Inflammatory macrophage (primary cell): ENCODE measurements around the gene USPL1.

Experiments
- DNase-seq, 2 donors: peaks; one replicate each; pipeline ENCODE4 v3.0.0-alpha.2; 2020 to 2022

USPL1 gene

DNA sequence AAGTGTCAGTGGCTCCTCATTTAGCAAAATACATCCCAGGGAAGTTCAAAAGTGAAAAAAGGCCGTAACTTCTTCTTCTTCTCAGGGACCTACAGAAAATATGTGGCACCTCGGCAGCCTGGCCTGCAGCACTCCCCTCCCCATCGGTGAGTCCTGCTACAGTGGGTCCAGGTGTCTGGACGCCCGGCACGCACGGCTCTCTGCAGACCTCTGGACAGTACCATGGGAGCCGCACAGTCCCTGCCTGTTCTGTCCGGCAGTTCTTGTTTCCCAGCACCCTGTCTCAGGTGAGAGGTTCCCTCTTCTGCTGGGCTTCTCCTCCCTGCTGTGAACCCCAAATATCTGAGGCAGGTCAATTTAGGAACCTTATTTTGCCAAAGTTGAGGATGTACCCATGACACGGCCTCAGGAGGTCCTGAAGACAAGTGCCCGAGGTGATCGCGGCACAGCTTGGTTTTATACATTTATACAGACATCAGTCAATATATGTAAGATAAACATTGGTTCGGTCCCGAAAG lies 80.8 kb downstream of the USPL1 start:
- DNase-seq = no peak

- no peak for DNase-seq
These were observed 82.6 kb downstream of the USPL1 start for GRCh38 chr13:30700364-30700763.

- no peak for DNase-seq
These were observed 84.3 kb downstream of the USPL1 start for GRCh38 chr13:30702006-30702405.

DNA sequence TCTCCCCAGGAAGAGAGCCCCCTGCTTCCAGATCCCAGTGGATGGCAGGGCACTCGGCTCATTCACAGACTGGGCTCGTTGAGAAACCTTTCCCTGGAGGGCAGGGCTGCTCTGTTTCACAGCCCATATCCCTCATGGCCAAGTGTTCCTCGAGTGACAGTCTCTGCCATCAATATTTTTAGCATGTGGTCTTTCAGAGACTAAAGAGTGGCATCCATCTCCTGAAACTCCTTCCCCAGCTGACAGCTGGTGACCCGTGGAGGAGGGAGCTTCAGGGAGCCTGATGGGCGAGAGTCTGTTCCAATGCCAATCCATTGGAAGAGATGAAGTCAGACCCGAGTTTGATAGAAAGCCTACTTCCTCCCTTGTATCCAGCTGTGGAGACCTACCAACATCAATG lies 86.9 kb downstream of the USPL1 start:
- DNase-seq = no peak

DNA sequence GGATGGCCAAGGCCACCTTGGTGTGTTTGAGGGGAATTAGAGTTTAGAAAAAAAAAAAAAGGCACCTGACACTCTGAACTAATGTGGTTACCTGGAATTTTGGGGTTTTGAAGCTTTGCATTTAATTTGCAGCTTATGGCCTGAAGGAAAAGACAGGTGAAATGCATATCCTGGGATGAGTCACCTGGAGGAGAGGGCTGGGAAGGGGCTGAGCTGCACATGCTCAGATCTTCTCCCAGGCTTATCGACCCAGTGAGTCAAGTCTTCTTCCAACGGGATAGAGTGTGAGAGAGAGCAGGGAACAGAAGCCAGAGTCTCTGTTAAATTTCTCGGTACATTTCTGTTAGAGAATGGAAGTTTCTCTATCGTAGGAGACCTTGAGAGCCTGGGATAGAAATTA lies 88.0 kb downstream of the USPL1 start:
- no peak for DNase-seq

DNA sequence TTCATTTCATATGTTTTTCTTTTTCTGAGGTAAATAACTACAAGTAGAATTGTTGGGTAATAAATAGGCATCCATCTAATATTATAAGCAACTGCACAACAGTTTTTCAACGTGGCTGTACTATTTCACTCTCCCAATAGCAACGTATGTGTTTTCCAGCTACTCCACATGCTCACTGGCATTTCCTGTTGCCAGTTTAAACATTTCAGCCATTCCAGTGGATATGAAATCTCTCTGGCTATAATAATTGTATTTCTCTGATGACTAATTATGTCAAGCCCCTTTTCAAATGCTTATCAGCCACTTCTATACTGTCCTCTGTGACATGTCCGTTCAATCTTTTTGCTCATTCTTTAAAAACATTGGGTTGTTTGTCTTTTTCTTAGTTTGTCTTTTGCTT lies 90.8 kb downstream of the USPL1 start:
- DNase-seq = no peak
